ENCODE data around the gene COQ7. TPM values are rescaled to one million over a fixed set of nuclear protein-coding genes. Genes with fewer than 3 reads are reported as not detected.

COQ7 gene
- total RNA-seq, 1 experiment from 2014 or later, result 25.0 TPM

- Histone ChIP-seq H3K4me3 (ENCODE audit: low read length) (no peak overlapping the region), H3K79me2 (ENCODE audit: low read length) (no peaks in the 10 kb centered on the region), H3K36me3 (ENCODE audit: low read depth, low read length) (peaks cover 21% of the 10 kb centered on the region), H3K4me1 (ENCODE audit: insufficient read depth, low read length) (no peaks in the 10 kb centered on the region), H3K4me2 (ENCODE audit: low read length) (no peak overlapping the region), H3F3A (ENCODE audit: low read length, unreplicated experiment) (no peaks in the 10 kb centered on the region), H3K9ac (ENCODE audit: low read length) (no peak overlapping the region), H3K9me3 (ENCODE audit: low read length) (no peaks in the 10 kb centered on the region), H2AFZ (ENCODE audit: low read length) (no peak overlapping the region), H3K27me3 (ENCODE audit: low read length) (no peaks in the 10 kb centered on the region), H4K20me1 (ENCODE audit: low read length) (no peaks in the 10 kb centered on the region), H3K9me2 (replicated peaks; ENCODE audit: low read length) (no peaks in the 10 kb centered on the region), H3K27ac (ENCODE audit: low read length) (no peak overlapping the region)
- TF ChIP-seq EZH2 (IDR thresholded peaks at IDR 0.05; ENCODE audit: low read length, unreplicated experiment), result no peak
- TF ChIP-seq CTCF (conservative IDR thresholded peaks at IDR 0.05; ENCODE audit: low read depth, low read length), result no peak
- no peak for TF ChIP-seq EZH2phosphoT487 (IDR thresholded peaks at IDR 0.05; ENCODE audit: borderline replicate concordance, low read length)
- BruUV-seq (replicated peaks), result no TSS peak
- CTCF ChIA-PET, result no interaction called here
- ATAC-seq (no peak), DNase-seq (no peak)
- intact Hi-C loops (cut with micrococcal nuclease), result no loop called here
- POLR2A ChIA-PET (ENCODE audit: unreplicated experiment), result no interaction called here
These were observed 45.7 kb upstream of the COQ7 start for GRCh38 chr16:19021747-19022146.

GRCh38 chr16:19027416-19027815 lies 40.0 kb upstream of the COQ7 start:
- Histone ChIP-seq H3K79me2 (ENCODE audit: low read length) (no peaks in the 10 kb centered on the region), H2AFZ (ENCODE audit: low read length) (no peak overlapping the region), H4K20me1 (ENCODE audit: low read length) (no peaks in the 10 kb centered on the region), H3K27ac (ENCODE audit: low read length) (no peak overlapping the region), H3K4me3 (ENCODE audit: low read length) (no peak overlapping the region), H3K27me3 (ENCODE audit: low read length) (no peaks in the 10 kb centered on the region), H3K9ac (ENCODE audit: low read length) (no peak overlapping the region), H3K4me2 (ENCODE audit: low read length) (no peak overlapping the region), H3K9me3 (ENCODE audit: low read length) (no peaks in the 10 kb centered on the region), H3K4me1 (ENCODE audit: insufficient read depth, low read length) (no peaks in the 10 kb centered on the region), H3K36me3 (ENCODE audit: low read depth, low read length) (peaks cover 16% of the 10 kb centered on the region), H3K9me2 (replicated peaks; ENCODE audit: low read length) (no peaks in the 10 kb centered on the region), H3F3A (ENCODE audit: low read length, unreplicated experiment) (no peaks in the 10 kb centered on the region)
- DNase-seq (no peak), ATAC-seq (no peak)
- BruUV-seq (replicated peaks), result no TSS peak
- intact Hi-C loops (cut with micrococcal nuclease), result no loop called here
- TF ChIP-seq CTCF (conservative IDR thresholded peaks at IDR 0.05; ENCODE audit: low read depth, low read length) (no peak), EZH2phosphoT487 (IDR thresholded peaks at IDR 0.05; ENCODE audit: borderline replicate concordance, low read length) (no peak), EZH2 (IDR thresholded peaks at IDR 0.05; ENCODE audit: low read length, unreplicated experiment) (no peak)
- ChIA-PET CTCF (no interaction called here), POLR2A (ENCODE audit: unreplicated experiment) (no interaction called here)

GRCh38 chr16:19029980-19030379 lies 37.4 kb upstream of the COQ7 start:
- no peaks in the 10 kb centered on the region for H3K27me3 ChIP-seq (ENCODE audit: low read length)
- H3K9me2 ChIP-seq (replicated peaks; ENCODE audit: low read length), result no peaks in the 10 kb centered on the region
- DNase-seq, result no peak
- no peaks in the 10 kb centered on the region for H3K79me2 ChIP-seq (ENCODE audit: low read length)
- no peak for ATAC-seq
- H2AFZ ChIP-seq (ENCODE audit: low read length), result no peak overlapping the region
- H3F3A ChIP-seq (ENCODE audit: low read length, unreplicated experiment), result no peaks in the 10 kb centered on the region
- H3K4me2 ChIP-seq (ENCODE audit: low read length), result no peak overlapping the region
- H4K20me1 ChIP-seq (ENCODE audit: low read length), result no peaks in the 10 kb centered on the region
- intact Hi-C loops (cut with micrococcal nuclease), result no loop called here
- no peak overlapping the region for H3K4me3 ChIP-seq (ENCODE audit: low read length)
- BruUV-seq (replicated peaks), result no TSS peak
- POLR2A ChIA-PET (ENCODE audit: unreplicated experiment), result interaction anchor here (0.6 kb wide), 1 partner anchor 32 kb away, joined by 3 read pairs; no protein-coding TSS in a partner anchor
- no peaks in the 10 kb centered on the region for H3K9me3 ChIP-seq (ENCODE audit: low read length)
- TF ChIP-seq EZH2 (IDR thresholded peaks at IDR 0.05; ENCODE audit: low read length, unreplicated experiment) (no peak), CTCF (conservative IDR thresholded peaks at IDR 0.05; ENCODE audit: low read depth, low read length) (no peak), EZH2phosphoT487 (IDR thresholded peaks at IDR 0.05; ENCODE audit: borderline replicate concordance, low read length) (no peak)
- peaks cover 18% of the 10 kb centered on the region for H3K36me3 ChIP-seq (ENCODE audit: low read depth, low read length)
- CTCF ChIA-PET, result no interaction called here
- H3K4me1 ChIP-seq (ENCODE audit: insufficient read depth, low read length), result no peaks in the 10 kb centered on the region
- H3K9ac ChIP-seq (ENCODE audit: low read length), result no peak overlapping the region
- no peak overlapping the region for H3K27ac ChIP-seq (ENCODE audit: low read length)
